Bone marrow (tissue), 2 donors: Measurements from ENCODE around the gene ASS1.

ENCODE experiments used
- DNase-seq, 2 donors: peaks; one replicate each; lab custom pipeline; 2025; lab: John Stamatoyannopoulos, UW

Gene ASS1

GRCh38 chr9:130498918-130499698 lies 54.3 kb downstream of the ASS1 start:
- DNase-seq: no peak

- no peak for DNase-seq
Observed at GRCh38 chr9:130499804-130500263, 55.1 kb downstream of the ASS1 start.

GRCh38 chr9:130500340-130501180 lies 55.8 kb downstream of the ASS1 start:
- DNase-seq: no peak

- no peak for DNase-seq
Observed at GRCh38 chr9:130501639-130502038, 56.9 kb downstream of the ASS1 start.

- no peak for DNase-seq
Observed at GRCh38 chr9:130508218-130508617, 63.5 kb downstream of the ASS1 start.

- DNase-seq: no peak
Observed at GRCh38 chr9:130512199-130512598, 67.4 kb downstream of the ASS1 start.

GRCh38 chr9:130513078-130513477 lies 68.3 kb downstream of the ASS1 start:
- no peak for DNase-seq

- DNase-seq: no peak
Observed at GRCh38 chr9:130518233-130518632, 73.5 kb downstream of the ASS1 start.

- no peak for DNase-seq
Observed at GRCh38 chr9:130518943-130519799, 74.4 kb downstream of the ASS1 start.

GRCh38 chr9:130519927-130520326 lies 75.2 kb downstream of the ASS1 start:
- DNase-seq: no peak

- DNase-seq: no peak
Observed at GRCh38 chr9:130521715-130522114, 77.0 kb downstream of the ASS1 start.

- no peak for DNase-seq
Observed at GRCh38 chr9:130522233-130522808, 77.6 kb downstream of the ASS1 start.

GRCh38 chr9:130523921-130524320 lies 79.2 kb downstream of the ASS1 start:
- no peak for DNase-seq

GRCh38 chr9:130526193-130526853 lies 81.6 kb downstream of the ASS1 start:
- no peak for DNase-seq

- DNase-seq: no peak
Observed at GRCh38 chr9:130526854-130527650, 82.3 kb downstream of the ASS1 start.

GRCh38 chr9:130527651-130528310 lies 83.0 kb downstream of the ASS1 start:
- DNase-seq: no peak

- no peak for DNase-seq
Observed at GRCh38 chr9:130528674-130529073, 83.9 kb downstream of the ASS1 start.

GRCh38 chr9:130530938-130531337 lies 86.2 kb downstream of the ASS1 start:
- no peak for DNase-seq

GRCh38 chr9:130531670-130532069 lies 86.9 kb downstream of the ASS1 start:
- DNase-seq: no peak
